Measurements from ENCODE around the gene SIRT1.
"Not testable (repeated sequence)": the region's sequence is repeated elsewhere in the genome, so short reads cannot be mapped to it uniquely, and the experiment has no call there.

SIRT1 gene

GRCh38 chr10:67966035-67966434, 81.6 kb downstream of the SIRT1 start:
- not testable (repeated sequence) for DNase-seq
